Measurements from ENCODE around the gene AKAP13.

GRCh38 chr15:85621094-85621493 is 240.7 kb downstream of the AKAP13 start:
- TF ChIP-seq CTCF (IDR thresholded peaks at IDR 0.05) (no peak), POLR2AphosphoS5 (IDR thresholded peaks at IDR 0.05) (no peak), EP300 (IDR thresholded peaks at IDR 0.05) (no peak), POLR2A (IDR thresholded peaks at IDR 0.05) (no peak)
